K562 (cell line): Measurements from ENCODE around the gene DPYSL3.

Experiments
- EZH2 ChIP-seq: IDR thresholded peaks from 2 replicates; pipeline ENCODE4 v1.6.1; 2012; ENCODE audit warnings: low read depth, mild to moderate bottlenecking, inconsistent platforms, low read length, borderline replicate concordance
- GTF2F1 ChIP-seq: IDR thresholded peaks from 2 replicates; pipeline ENCODE4 v1.6.1; 2011; ENCODE audit warnings: low read depth, low read length, improper control_type of control experiment
- KLF13 ChIP-seq: fragments of 450-650 bp; IDR thresholded peaks from 2 replicates; pipeline ENCODE4 v1.6.1; 2016; ENCODE audit warnings: missing genetic modification characterization, low read depth, mild to moderate bottlenecking, missing compliant biosample characterization, moderate library complexity, borderline replicate concordance
- MYBL2 ChIP-seq, 2 experiments: fragments of 450-650 bp in 1 of 2; sonication (generic) in 1 of 2; formaldehyde crosslinking in 1 of 2; IDR thresholded peaks; 2 replicates each; pipeline versions ENCODE4 v1.6.1 to v1.8.1; 2017 to 2022; ENCODE audit warnings: borderline replicate concordance in 1 of 2, inconsistent platforms in 1 of 2, low read depth in 1 of 2, mild to moderate bottlenecking in 1 of 2, missing genetic modification reagents in 1 of 2, moderate library complexity in 1 of 2
- REST ChIP-seq, 2 experiments: fragments of 450-650 bp; formaldehyde crosslinking in 1 of 2; IDR thresholded peaks; 2 replicates each; pipeline versions ENCODE4 v1.4.0 to v1.6.1; 2014 to 2020; ENCODE audit warnings: mild to moderate bottlenecking in 2 of 2, borderline replicate concordance in 1 of 2, low read depth in 1 of 2

- no peak for TF ChIP-seq GTF2F1
- TF ChIP-seq MYBL2 (IDR thresholded peaks at IDR 0.05; ENCODE audit: low read depth), result no peak
- no peak for TF ChIP-seq MYBL2 (CRISPR knock-in tag; IDR thresholded peaks at IDR 0.05; ENCODE audit: borderline replicate concordance)
- TF ChIP-seq KLF13 (tag), result no peak
- TF ChIP-seq EZH2, result no peak
- TF ChIP-seq REST (IDR thresholded peaks at IDR 0.05; ENCODE audit: borderline replicate concordance), result no peak
- TF ChIP-seq REST (CRISPR knock-in tag; IDR thresholded peaks at IDR 0.05; ENCODE audit: low read depth), result no peak
Measured at GRCh38 chr5:147484708-147485020, 25.2 kb downstream of the DPYSL3 start.
